ENCODE data around the gene ZNF12. TPM values are rescaled to one million over a fixed set of nuclear protein-coding genes. Genes with fewer than 3 reads are reported as not detected.

ZNF12 gene
- total RNA-seq, 1 donor from 2014 or later = 28.1 TPM

GRCh38 chr7:6648066-6648814 lies 58.5 kb downstream of the ZNF12 start:
- no peak for DNase-seq (ENCODE audit: low spot score in 2 of 2)
- no peak for FAIRE-seq

DNA sequence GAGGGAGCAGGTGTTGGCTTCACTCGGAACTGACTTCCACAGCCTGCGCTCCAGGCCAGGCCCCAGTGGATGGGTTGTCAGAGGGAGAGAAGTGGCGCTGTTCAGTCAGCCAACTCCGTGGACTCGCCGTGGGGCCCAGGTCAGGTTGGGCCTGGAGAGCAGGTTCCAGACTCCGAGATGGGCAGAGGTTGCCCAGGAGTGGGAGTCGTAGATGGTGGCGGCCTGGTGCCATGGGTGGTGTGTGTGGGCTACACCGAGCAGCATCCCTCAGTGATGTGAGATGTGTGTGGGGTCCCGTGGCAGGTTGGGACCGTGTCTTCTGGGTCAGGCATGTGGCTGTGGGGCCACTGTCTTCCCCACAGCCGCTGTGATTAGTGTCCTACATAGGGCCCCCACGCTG lies 59.2 kb downstream of the ZNF12 start:
- no peak for FAIRE-seq
- no peak for DNase-seq (ENCODE audit: low spot score in 2 of 2)

GRCh38 chr7:6647080-6647479 lies 59.7 kb downstream of the ZNF12 start:
- no peak for DNase-seq (ENCODE audit: low spot score in 2 of 2)
- FAIRE-seq = no peak

DNA sequence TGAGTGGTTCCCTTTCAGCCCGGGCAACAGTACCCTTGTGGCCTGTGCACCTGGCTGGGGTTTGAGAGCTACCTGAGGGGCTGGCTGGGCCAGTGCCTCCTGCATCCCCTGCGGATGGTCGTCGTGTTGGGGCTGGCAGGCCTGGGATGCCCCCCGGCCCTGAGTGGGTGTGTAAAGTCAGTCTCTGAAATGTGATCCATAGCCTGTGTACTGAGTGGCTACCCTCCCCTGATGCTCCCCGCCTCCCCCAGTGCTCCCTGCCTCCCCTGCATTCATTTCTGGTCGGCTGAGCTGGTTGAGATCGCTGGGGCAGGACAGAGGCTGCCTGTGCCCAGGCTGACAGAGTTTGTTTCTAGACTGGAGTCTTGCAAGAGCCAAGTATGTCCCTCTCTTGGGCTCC lies 60.3 kb downstream of the ZNF12 start:
- FAIRE-seq = no peak
- DNase-seq (ENCODE audit: low spot score in 2 of 2) = no peak

GRCh38 chr7:6644728-6645127 lies 62.0 kb downstream of the ZNF12 start:
- no peak for DNase-seq (ENCODE audit: low spot score in 2 of 2)
- no peak for FAIRE-seq

GRCh38 chr7:6643915-6644625 lies 62.7 kb downstream of the ZNF12 start:
- DNase-seq (ENCODE audit: low spot score in 2 of 2) = no peak
- FAIRE-seq = no peak

DNA sequence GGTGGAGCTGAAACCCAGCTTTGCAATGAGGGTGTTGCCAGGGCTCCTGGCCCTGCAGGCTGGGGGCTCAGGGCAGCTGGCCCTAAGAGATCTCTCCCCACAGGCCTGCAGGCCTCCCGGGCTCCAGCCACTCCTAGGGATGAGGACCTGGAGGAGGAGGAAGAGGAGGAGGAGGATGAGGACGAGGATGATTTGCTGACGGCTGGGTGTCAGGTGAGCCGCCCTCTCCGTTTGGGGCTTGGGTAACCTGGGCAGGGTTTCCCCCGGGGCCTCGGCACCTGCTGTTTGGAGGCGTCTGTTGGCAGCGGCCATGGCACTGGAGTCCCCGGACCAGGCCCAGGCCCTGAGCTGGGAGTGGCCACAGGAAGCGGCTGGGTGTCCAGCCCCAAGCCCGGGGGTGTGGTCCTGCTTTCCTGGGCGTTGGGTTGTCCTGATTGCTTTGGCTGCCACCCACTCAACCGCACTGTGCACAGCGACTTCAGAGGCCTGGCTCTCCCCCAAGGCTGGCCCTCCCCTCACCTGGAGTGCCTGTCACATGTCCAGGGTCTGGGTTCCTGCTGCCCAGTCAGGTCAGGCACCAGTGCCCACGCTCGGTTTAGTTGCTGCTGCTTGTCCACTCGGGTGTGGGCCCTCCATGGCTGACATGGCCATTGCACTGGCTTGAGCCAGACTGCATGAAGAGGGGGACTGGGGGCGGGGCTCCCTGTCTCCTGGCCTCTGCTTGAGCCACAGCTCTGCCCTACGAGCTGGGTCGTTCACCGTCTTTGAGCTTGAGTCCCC lies 63.7 kb downstream of the ZNF12 start:
- DNase-seq (ENCODE audit: low spot score in 2 of 2) (no peak), FAIRE-seq (no peak)

- FAIRE-seq (no peak), DNase-seq (ENCODE audit: low spot score in 2 of 2) (no peak)
Observed at GRCh38 chr7:6642239-6642839, 64.4 kb downstream of the ZNF12 start.

- DNase-seq (ENCODE audit: low spot score in 2 of 2) (no peak), FAIRE-seq (no peak)
Observed at GRCh38 chr7:6641305-6642035, 65.3 kb downstream of the ZNF12 start.

DNA sequence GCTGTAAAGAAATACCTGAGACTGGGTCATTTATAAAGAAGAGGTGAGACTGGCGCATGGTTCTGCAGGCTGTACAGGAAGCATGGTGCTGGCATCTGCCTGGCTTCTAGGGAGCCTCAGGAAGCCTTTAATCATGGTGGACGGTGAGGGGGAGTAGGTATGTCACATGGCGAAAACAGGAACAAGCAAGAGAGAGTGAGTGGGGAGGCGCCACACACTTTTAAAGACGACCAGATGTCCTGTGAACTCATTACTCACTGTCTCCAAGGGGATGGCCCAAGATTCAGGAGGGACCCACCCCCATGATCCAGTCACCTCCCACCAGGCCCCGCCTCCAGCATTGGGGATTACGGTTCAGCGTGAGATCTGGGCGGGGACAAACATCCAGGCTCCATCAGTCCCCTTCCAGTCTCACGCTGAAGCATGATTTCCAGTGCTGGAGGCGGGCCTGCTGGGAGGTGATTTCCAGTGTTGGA lies 66.5 kb downstream of the ZNF12 start:
- DNase-seq (ENCODE audit: low spot score in 2 of 2) = no peak
- FAIRE-seq = no peak

GRCh38 chr7:6639627-6640026 lies 67.1 kb downstream of the ZNF12 start:
- FAIRE-seq (no peak), DNase-seq (ENCODE audit: low spot score in 2 of 2) (no peak)

DNA sequence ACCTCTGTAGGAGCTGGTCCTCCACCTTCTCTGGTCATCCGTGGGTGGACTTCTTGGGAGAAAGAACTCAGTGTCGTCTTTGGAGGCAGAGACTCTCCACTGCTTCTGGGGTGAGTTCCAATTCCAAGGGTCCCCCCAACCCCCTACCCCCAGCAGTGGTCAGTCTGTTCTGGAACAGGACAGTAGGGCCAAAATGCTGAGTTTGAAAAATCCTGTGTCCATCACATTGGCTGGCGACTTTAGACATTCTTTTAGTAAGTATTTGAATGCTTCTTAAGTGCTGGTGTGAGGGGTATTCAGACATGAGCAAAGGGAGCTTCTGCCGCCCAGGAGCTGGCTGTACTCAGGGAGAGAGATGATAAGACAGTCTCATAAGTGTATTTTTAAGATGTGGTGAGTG lies 67.7 kb downstream of the ZNF12 start:
- no peak for DNase-seq (ENCODE audit: low spot score in 2 of 2)
- no peak for FAIRE-seq

Other genes with a start within 250 kb of the ZNF12 start
- gene KDELR2, start 222.8 kb downstream of the ZNF12 start, total RNA-seq = 77.9 TPM
- 0.41 TPM for gene GRID2IP, start 155.5 kb downstream of the ZNF12 start, total RNA-seq
- 52.2 TPM for gene ZDHHC4, start 129.5 kb downstream of the ZNF12 start, total RNA-seq
- 22.4 TPM for gene INTS15, start 116.9 kb downstream of the ZNF12 start, total RNA-seq
- gene ZNF853, start 91.3 kb downstream of the ZNF12 start, total RNA-seq = 23.6 TPM
- gene ZNF316, start 69.6 kb downstream of the ZNF12 start, total RNA-seq = 15.5 TPM
- 1.2 TPM for gene RSPH10B2, start 47.2 kb upstream of the ZNF12 start, total RNA-seq
- gene CCZ1B, start 119.3 kb upstream of the ZNF12 start, total RNA-seq = 117 TPM

All from frontal cortex (tissue), 4 donors.